GM13977 (cell line): ENCODE measurements around the gene DLST.

Experiments used
- DNase-seq: peaks from one replicate; pipeline ENCODE4 v3.0.0; 2012; ENCODE audit warnings: low spot score
- in situ Hi-C: fragments of 300-500 bp; cut with MboI; formaldehyde crosslinking; loops from one replicate; pipeline ENCODE4 v1.12.0; 2022; ENCODE audit warnings: low sequenced_read_pairs, low pct_unique_long_range_greater_than_20kb, mixed read lengths, inconsistent platforms; ENCODE audit not compliant: unreplicated experiment
- TF ChIP-seq, protein P1 (sequence below): IDR thresholded peaks from 2 replicates; pipeline ENCODE4 v1.5.1; 2012; ENCODE audit warnings: mild to moderate bottlenecking, control low read depth; ENCODE audit not compliant: insufficient read depth; ENCODE audit errors: extremely low read depth, missing control alignments

Gene DLST

DNA sequence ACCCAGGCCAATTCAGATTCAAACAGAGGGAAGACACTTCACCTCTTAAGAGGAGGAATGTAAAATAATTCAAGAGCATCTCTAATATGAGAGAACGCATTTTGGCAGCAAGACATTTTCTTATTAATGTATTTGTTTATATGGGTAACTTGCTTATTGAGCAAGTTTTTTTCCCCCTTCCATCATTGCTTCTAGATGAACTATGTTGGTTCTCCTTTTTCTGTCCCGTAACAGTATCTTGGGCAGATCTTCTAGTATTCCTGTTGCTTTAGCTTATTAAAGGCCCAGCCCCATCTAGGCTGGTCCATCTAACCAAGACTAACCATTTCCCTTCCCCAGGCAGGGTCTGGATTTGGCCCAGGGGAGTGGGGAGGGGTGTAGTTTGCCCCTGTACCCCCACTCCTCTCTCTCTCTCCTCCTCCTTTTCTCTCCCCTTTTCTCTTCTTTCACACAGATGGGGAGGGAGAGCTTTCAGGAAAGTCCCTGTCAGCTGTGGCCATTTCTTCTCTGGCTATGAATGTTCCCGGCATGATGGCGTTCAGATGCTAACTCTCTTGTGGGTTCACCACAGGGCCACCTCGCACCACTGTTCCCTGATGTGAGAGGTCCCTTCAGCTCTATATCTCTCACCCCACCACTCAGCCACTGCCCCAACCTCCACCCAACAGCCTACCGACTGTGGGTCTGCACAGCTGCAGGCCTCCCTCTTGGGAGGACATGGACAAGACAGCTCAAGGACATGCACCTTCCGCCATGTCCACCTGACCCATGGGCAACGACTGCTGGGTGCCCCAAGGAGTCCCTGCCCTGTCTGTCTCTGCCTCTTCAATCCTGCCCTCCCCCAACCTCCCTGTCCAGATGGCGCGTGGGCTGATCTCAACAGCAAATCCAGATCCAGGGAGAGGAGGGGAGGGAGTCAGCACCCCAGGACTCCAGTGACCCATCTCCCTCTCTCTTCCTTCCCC, 57.1 kb downstream of the DLST start:
- in situ Hi-C loops: no loop called here
- DNase-seq: no peak
- TF ChIP-seq, protein P1, sequence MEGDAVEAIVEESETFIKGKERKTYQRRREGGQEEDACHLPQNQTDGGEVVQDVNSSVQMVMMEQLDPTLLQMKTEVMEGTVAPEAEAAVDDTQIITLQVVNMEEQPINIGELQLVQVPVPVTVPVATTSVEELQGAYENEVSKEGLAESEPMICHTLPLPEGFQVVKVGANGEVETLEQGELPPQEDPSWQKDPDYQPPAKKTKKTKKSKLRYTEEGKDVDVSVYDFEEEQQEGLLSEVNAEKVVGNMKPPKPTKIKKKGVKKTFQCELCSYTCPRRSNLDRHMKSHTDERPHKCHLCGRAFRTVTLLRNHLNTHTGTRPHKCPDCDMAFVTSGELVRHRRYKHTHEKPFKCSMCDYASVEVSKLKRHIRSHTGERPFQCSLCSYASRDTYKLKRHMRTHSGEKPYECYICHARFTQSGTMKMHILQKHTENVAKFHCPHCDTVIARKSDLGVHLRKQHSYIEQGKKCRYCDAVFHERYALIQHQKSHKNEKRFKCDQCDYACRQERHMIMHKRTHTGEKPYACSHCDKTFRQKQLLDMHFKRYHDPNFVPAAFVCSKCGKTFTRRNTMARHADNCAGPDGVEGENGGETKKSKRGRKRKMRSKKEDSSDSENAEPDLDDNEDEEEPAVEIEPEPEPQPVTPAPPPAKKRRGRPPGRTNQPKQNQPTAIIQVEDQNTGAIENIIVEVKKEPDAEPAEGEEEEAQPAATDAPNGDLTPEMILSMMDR: no peak

DNA sequence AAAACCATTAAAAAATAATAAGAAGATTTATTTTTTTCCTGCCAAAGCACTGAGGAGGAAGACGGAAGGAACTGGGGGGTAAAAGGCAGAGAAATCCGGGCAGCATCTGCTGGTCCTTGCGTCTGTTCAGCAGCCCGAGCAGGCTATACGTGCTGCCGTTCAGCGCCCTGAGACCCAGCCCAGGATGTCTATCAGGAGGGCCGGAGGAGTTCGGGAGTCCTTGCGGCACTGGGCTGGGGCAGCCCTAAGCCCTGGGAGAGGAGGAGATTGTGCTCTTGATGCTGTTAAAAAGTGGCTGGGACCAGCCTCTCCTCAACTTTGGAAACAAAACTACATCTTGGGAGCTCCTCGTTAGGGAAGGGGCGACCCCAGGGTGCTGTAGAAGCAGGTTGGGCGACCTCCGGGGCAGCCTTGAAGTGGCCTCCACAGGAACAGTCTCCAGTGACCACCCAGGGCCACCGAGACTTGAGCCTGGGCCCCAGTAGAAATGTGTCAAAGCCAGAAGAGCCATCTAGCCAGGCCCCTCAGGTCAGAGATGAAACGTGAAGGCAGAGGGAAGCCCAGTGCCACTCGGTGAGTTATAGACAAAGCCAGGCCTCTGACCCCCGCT, 59.3 kb downstream of the DLST start:
- in situ Hi-C loops: no loop called here
- TF ChIP-seq, protein P1: no peak
- no peak for DNase-seq

DNA sequence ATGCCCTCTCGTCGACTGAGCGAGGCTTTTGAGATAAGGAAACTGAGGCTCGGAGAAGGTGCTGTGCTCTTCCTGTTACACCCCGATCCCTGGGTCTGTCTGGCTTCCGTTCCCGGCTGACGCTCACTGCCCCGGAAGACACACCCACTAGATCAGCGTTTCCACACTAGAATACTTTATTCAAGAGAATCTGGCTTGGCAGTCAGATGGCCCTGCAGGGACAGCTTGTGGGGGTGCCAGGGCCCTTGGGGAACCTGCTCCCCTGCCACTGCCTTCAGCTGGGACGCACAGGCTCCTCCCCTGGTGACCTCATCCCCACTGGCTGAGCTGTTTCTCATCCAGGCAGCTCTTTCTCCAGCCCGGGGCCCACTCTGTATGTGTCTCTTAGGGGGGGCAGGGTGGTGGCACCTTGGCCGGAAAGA, 60.0 kb downstream of the DLST start:
- TF ChIP-seq, protein P1: no peak
- in situ Hi-C loops: no loop called here
- DNase-seq: peak; percentile 71

DNA sequence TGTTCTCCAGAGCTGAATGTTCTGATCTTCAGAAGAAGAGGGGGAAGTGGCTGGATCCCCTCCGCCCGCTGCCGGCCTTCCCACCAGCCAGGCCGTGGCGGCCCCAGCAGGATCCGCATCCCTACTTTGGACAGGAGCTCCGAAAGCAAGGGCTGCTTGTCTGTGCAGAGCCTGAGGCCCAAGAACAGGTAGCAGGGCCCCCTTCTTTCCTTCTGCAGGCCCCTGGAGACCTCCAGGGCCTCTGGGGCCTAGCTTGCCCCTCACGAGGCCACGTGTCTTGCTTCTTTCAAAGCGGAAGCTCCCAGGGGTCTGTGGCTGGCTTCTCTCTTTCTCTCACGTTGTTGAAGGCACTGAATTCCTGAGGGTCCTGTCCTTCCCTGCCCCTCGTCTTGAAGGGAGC, 60.5 kb downstream of the DLST start:
- no peak for DNase-seq
- in situ Hi-C loops: no loop called here
- TF ChIP-seq, protein P1: no peak

DNA sequence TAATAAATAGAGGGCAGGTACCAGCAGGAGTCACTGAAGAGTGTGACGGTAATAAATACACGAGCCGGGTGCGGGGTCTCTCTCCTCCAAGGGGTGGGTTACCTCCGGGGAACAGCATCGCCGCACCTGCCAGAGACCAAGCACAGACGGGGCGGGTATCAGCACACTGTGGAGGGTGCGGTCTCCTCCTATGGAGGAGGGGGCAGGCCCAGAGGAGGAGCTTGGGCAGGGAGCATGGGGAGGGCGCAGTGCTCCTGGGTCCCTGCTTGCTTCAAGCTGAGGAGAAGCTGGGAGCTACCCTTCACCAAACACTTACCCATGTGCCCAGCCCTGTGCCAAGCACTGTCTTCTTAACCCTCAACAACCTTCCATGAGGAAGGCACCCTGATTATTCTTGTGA, 60.9 kb downstream of the DLST start:
- no peak for DNase-seq
- TF ChIP-seq, protein P1: no peak
- in situ Hi-C loops: no loop called here

DNA sequence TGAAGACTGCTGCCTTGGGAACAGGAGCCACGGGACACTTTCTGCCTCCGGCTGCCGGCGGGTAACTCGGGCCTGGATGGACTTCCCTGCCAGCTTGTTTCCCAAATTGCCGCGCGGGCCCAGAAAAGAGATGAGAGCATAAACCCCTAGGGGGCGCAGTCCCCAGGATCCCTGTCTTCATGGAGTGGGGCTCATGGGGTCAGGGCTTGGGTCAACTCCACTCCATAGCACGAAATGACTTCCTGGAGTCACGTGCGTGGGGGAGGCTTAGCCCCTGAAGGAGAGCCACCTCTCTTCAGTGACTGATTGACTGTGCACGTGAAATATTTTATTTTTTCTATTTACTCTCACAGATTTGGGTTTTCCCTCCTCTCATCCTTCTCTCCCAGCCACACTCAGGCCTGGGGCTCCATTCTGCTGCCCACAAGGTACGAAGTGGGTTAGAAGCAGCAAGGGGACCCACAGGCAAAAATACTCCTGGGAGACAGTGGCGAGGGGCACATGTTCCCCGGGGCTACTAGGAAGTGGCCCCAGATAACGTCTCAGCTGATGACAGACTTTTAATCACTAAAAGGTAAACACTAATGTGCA, 63.6 kb downstream of the DLST start:
- TF ChIP-seq, protein P1: peak; percentile 57
- in situ Hi-C loops: no loop called here
- DNase-seq: no peak
